HepG2 (cell line): ENCODE results near the gene C10orf67.

Experiments used
- BRCA1 ChIP-seq: sonication (generic); formaldehyde crosslinking; IDR thresholded peaks from 2 replicates; pipeline ENCODE4 v1.4.0; 2020; ENCODE audit warnings: missing genetic modification reagents
- CHD2 ChIP-seq: IDR thresholded peaks from 2 replicates; pipeline ENCODE4 v1.6.1; 2011; ENCODE audit warnings: low read depth, low read length, improper control_type of control experiment
- EP300 ChIP-seq, 3 experiments: sonication (generic) in 1 of 3; formaldehyde crosslinking in 1 of 3; IDR thresholded peaks; 2 replicates each; pipeline versions ENCODE4 v1.5.1 to v1.6.1; 2011 to 2020; ENCODE audit warnings: low read depth in 2 of 3, low read length in 2 of 3, borderline replicate concordance in 1 of 3, improper control_type of control experiment in 1 of 3, mild to moderate bottlenecking in 1 of 3, missing genetic modification reagents in 1 of 3, moderate library complexity in 1 of 3
- HDAC6 ChIP-seq: fragments of 200-600 bp; sonication (generic); IDR thresholded peaks from 2 replicates; pipeline ENCODE4 v1.7.0; 2017; ENCODE audit warnings: mild to moderate bottlenecking, antibody characterized with exemption, low read length, low read depth
- JUNB ChIP-seq: sonication (generic); formaldehyde crosslinking; IDR thresholded peaks from 2 replicates; pipeline ENCODE4 v1.8.0; 2022; ENCODE audit warnings: missing genetic modification reagents, mild to moderate bottlenecking, borderline replicate concordance
- KDM1A ChIP-seq: IDR thresholded peaks from 2 replicates; pipeline ENCODE4 v1.6.1; 2016; ENCODE audit warnings: missing compliant biosample characterization
- MAX ChIP-seq: IDR thresholded peaks from 2 replicates; pipeline ENCODE4 v1.6.1; 2012; ENCODE audit warnings: inconsistent platforms
- SIN3B ChIP-seq: fragments of 150-350 bp; IDR thresholded peaks from 2 replicates; pipeline ENCODE4 v1.6.1; 2014; ENCODE audit warnings: low read length
- ZNF160 ChIP-seq: sonication (generic); formaldehyde crosslinking; IDR thresholded peaks from 2 replicates; pipeline ENCODE4 v1.8.0; 2022; ENCODE audit warnings: mild to moderate bottlenecking, inconsistent platforms, missing genetic modification reagents
- ZNF816 ChIP-seq: sonication (generic); formaldehyde crosslinking; IDR thresholded peaks from 2 replicates; pipeline ENCODE4 v1.8.0; 2022; ENCODE audit warnings: missing genetic modification reagents, mild to moderate bottlenecking, borderline replicate concordance

- TF ChIP-seq BRCA1 (CRISPR knock-in tag) (no peak), SIN3B (no peak), HDAC6 (no peak), ZNF816 (CRISPR knock-in tag) (no peak), EP300 (IDR thresholded peaks at IDR 0.05; ENCODE audit: low read depth in 2 of 2, low read length in 2 of 2) (no peak), EP300 (CRISPR knock-in tag; IDR thresholded peaks at IDR 0.05; ENCODE audit: borderline replicate concordance) (no peak), JUNB (no peak), KDM1A (CRISPR knock-in tag) (no peak), CHD2 (no peak), MAX (no peak), ZNF160 (CRISPR knock-in tag) (no peak)
Measured at GRCh38 chr10:23283680-23284079, 60.9 kb downstream of the C10orf67 start.
